SW480 (cell line): ENCODE measurements around the gene SLC35G1.

ENCODE experiments used
- DNase-seq: peaks from one replicate; pipeline ENCODE4 v3.0.0-alpha.2; 2016; ENCODE audit warnings: low spot score

The SLC35G1 gene, protein sequence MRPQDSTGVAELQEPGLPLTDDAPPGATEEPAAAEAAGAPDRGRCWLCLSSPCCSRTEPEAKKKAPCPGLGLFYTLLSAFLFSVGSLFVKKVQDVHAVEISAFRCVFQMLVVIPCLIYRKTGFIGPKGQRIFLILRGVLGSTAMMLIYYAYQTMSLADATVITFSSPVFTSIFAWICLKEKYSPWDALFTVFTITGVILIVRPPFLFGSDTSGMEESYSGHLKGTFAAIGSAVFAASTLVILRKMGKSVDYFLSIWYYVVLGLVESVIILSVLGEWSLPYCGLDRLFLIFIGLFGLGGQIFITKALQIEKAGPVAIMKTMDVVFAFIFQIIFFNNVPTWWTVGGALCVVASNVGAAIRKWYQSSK

DNA sequence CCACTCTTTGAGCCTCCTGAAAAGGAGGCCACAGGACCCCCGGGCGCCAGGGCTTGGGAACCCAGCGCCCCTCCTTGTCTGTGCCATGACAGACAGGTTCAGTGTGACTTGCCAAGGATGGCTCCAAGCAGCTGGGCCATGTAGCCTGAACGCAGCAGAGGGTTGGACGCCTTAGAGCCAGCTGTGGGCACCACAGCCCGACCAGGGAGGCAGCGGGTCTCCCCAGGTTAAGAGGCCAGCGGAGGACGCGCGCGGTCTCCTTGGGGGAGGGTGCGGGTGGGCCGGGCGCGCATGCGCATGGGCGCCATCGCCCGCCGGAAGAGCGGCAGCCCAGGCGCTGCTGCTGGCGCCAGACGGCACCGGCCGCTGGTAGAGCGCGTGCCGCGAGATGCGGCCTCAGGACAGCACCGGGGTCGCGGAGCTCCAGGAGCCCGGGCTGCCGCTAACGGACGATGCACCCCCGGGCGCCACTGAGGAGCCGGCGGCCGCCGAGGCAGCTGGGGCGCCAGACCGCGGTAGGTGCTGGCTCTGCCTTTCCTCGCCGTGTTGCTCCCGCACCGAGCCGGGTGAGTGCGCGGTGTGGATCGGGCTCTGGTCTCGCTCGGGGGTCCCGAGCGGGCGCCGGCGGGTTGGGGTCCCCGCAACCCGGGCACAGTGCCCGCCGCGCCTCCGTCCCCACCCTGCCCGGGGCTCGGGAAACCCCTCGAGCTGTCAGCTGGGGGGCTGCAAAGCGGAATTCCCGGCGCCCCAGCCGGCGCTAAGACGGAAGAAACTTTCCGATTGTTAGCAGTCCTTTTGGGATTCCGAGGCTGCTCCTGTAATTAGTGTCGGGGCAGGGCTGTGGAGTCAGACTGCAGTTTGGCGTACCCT, at the start of gene SLC35G1:
SLC35G1 (plus strand) TSS at position 333 of the 870 bp plus-strand sequence; CDS start at position 389, 56 bp downstream.
- DNase-seq = peak; percentile 59

DNA sequence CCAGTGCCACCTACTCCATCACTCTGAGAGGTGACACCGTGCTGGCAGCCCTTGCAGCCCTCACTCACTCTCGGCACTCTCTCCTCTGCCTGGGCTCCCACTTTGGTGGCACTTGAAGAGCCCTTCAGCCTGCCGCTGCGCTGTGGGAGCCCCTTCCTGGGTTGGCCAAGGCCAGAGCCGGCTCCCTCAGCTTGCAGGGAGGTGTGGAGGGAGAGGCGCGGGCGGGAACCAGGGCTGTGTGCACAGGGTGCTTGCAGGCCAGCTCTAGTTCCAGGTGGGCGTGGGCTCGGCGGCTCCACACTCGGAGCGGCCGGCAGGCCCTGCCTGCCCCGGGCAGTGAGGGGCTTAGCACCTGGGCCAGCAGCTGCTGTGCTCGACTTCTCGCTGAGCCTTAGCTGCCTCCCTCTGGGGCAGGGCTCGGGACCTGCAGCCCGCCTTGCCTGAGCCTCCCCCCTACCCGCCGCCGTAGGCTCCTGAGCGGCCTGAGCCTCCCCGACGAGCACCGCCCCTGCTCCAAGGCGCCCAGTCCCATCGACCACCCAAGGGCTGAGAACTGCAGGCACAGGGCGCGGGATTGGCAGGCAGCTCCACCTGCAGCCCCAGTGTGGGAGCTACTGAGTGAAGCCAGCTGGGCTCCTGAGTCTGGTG, 48.7 kb upstream of the SLC35G1 start:
- no peak for DNase-seq

DNA sequence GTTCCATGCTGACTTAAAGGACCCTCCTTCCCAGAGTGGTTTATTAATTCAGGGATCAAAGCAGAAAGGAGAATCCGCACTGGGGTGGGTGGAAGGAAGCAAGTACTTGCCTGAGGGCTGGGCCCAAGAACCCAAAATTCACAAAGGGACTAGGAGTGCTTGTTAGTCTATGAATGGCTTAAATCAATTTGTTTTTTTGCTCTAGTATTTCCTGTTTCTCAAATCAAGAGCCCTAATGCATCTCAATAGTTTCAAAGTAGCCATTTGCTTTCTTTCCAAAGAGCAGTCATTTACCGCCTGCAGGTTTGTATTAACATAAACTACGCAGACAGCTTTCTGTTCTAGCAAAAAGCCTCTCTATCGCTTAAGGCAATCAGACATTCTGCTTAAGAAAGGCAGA, 44.2 kb upstream of the SLC35G1 start:
- DNase-seq = no peak

DNA sequence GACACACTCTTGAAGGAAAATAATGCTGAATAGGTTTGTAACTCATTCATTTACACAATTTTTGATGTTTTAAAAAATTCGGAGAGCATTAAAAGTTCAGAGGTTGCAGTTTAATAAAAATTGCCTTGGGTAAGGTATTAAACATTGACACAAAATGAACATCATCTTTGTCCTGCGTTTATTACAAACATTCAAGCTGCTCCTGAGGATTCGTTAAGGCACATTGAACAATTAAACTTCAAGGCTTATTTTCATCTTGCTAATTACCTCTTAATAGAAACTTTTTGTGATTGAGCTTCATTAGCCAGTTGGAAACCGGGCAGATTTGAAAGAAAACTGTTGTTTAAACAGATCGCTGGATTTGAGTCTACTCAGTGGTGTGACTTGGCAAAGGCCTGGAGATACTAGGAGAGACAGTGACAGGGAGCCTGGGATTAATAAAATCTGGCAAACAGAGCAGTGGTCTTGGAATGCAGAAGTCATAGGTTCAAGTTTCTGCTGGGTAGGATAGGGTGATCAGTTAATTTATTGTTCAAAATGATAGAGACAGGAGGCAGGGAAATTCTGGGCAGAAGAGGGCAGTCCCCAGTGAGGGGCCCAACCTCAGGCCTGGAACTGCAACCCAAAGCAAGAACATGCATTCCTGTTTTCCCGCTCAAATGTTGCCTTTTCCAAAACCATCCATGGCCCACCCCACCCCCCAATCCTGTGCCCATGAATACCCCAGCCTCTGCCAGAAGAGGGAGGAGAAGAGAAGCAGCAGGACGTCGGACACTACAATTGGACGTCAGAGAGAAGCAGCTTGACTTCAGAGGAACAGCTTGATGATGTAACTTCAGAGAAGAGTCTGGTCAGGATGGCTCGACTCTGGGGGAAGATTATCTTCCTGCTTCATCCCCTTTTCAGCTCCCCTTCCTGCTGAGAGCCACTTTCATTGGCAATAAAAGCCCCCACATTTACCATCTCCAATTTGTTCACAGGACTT, 43.5 kb upstream of the SLC35G1 start:
- no peak for DNase-seq

DNA sequence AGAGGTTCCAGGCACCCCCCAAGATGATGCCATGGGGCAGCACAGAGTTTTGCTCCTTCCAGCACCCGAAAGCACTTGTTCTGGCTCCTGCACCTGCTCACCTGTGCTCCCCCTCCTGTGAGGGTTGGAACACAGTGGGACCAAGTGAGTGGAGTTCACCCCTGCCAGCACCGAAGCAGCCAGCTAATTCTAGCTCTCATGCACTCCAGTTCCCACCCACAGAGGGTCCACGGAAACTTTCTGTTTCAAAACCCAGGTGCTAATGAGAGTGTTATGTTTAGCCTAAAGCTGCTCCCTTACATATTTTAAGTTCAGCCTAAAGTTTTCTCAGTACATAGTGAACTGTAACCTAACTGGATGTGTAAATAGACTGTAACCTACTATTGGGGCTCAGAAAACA, 42.6 kb upstream of the SLC35G1 start:
- DNase-seq = no peak

DNA sequence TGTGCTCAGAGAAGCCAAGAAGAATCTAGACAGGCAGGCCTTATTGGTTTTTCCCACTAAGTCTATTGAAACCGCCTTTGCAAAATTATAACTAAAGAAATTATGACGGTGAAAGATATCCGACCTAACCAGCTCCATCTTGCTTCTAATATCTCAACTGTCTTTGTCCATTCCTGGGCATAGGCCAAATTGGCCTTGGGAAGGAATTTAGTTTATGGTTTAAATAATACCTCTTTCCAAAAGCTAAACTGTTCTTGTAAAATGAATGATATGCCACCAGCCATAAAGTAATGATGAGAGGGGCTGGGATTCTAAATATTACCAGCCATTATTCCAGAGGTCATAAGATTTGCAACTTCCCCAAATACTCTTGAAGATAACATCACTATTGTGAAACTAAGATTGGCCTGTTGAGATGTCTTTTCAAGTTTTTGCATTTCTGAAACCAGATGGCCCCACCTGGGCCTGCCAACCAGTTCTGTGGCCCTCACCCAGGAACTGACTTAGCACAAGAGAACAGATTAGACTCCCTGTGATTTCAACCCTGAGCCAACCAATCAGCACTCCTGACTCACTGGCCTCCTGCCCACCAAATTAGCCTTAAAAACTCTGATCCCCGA, 41.2 kb upstream of the SLC35G1 start:
- no peak for DNase-seq

DNA sequence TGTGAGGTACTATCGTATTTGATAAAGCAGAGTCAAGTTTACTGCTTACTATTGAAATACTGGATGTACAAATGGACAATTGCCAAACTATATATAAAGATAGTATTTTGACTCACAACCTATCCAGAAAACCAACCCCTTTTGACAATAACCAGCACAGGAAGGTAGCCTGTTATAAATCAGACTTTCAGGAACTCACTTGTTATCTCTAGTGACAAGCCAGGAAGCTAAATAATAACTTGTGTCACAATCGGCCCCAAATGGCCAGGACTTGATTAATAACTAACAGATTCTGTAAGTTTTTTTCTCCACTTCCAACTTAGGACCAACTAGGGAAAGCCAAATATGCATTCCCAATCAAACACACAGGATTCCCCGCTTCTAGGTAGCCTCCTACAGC, 38.8 kb upstream of the SLC35G1 start:
- no peak for DNase-seq

DNA sequence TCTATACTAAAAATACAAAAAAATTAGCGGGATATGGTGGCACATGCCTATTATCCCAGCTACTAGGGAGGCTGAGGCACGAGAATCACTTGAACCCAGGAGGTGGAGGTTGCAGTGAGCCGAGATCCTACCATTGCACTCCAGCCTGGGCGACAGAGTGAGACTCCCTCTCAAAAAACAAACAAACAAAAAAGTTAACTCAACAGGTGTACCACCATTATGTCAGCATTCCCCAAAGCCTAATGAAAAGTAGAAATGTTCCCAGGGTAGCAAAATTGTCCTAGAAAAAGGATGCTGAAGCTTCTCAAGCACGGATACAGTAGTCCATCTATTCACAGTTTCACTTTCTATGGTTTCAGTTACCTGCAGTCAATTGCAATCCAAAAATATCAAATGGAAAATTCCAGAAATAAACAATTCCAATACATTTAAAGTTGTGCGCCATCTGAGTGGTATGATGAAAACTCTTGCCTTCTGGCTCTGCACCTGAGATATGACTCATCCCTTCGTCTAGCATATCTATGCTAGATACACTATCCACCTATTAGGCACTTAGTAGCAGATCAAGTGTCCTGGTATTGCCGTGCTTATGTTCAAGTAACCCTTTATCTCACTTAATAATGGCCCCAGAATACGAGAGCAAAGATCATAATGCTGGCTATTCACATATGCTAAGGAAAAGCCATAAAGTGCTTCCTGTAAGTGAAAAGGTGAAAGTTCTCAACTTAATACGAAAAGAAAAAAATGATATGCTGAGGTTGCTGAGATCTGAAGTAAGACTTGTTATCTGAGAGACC, 37.2 kb upstream of the SLC35G1 start:
- no peak for DNase-seq

DNA sequence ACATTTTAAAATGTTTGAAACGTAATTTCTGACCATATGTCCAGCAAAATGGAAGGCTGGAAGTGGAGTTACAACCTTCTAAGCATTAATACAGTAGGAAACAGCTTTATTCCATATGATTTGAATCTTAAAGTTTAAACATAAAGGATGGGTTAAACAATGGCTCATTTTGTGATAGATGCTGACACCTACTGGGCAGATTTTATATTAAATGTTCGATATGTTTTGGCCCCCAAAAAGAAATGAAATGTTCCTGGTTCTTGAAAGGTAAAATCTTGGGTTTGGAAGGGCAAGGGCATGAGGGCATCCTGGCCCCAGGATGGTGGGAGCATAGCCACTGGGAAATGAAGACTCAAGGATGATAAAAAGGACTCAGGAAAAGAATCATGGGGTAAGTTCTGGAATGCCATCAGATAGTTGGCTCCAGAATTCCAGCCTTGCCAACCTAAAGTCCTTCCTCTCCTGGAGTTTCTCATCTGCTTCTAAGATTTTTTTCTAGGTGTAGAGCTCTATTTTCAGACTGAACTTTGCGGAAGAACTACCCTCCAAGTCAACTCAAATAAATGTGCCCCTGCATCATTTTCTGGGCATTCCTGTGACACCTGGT, 34.6 kb upstream of the SLC35G1 start:
- DNase-seq = peak; percentile 21

DNA sequence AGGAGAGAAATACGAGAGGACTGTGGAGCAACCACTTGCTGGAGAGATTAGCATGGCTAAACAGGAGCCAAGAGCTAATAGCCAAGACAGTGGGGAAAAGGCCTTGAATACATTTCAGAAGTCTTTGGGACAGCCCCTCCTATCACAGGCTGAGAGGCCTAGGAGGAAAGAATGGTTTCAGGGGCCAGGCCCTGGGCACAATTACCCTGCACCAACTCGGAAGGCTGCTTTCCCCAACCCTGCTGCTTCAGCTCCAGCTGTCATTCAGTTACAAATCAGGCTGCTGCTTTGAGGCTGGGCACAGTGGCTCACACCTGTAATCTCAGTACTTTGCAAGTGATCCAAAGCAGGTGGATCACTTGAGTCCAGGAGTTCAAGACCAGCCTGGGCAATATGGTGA, 32.0 kb upstream of the SLC35G1 start:
- DNase-seq = no peak

DNA sequence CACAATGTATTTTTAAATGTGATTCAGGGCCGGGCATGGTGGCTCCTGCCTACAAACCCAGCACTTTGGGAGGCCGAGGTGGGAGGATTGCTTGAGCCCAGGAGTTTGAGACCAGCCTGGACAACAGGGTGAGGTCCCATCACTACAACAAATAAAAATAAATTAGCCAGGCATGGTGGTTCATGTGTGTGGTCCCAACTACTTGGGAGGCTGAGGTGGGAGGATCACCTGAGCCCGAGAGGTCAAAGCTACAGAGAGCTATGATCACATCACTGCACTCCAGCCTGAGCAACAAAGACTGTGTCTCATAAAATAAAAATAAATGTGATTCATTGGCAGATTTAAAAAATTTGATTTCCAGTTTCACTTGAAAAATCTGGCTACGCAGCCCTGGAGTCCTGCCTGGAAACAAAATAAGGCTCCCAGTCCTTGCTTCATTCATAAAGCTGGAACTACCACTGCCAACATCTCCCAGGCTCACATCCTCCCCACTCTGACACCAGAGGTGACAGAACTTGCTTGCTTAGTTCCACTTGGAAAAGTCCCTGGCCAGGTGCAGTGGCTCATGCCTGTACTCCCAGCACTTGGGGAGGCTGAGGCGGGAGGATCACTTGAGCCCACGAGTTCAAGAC, 27.9 kb upstream of the SLC35G1 start:
- DNase-seq = no peak

DNA sequence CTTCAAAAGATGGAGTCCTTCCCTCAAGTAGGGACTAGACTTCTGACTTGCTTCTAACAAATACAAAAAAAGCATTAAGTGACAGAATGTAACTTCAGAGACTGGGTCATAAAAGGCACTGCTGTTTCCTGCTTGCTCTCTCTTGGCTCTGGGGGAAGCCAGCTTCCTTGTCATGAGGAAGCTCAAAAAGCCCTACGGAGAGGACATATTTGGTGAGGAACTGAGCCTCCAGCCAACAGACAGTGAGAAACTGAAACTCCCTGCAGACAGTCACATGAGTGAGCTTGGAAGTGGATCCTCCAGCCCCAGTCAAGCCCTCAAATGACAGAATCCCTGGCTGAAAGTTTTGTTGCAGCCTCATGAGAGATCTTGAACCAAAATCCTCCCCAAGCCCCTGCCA, 26.3 kb upstream of the SLC35G1 start:
- no peak for DNase-seq

DNA sequence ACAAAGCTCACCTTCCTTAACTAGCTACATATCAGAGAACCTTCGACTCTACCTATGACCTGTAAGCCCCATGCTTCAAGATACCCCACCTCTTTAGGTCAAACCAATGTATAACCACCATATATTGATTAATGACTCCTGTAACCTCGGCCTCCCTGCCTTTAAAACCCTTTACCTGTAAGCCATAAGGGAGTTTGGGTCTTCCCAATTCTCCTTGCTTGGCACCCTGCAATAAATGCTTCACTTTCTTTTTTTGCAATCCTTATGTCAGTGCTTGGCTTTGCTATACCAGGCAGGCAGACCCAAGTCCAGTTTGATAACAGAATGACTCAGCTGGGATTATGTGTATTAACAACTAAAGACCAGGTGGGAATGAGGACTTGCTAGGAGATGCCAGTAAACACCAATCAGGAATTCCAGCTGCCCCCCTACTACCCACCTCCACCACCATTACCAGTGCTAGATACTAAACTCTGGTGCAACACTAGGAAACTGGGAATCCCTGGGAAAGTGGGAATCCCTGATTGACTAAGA, 22.0 kb upstream of the SLC35G1 start:
- no peak for DNase-seq

DNA sequence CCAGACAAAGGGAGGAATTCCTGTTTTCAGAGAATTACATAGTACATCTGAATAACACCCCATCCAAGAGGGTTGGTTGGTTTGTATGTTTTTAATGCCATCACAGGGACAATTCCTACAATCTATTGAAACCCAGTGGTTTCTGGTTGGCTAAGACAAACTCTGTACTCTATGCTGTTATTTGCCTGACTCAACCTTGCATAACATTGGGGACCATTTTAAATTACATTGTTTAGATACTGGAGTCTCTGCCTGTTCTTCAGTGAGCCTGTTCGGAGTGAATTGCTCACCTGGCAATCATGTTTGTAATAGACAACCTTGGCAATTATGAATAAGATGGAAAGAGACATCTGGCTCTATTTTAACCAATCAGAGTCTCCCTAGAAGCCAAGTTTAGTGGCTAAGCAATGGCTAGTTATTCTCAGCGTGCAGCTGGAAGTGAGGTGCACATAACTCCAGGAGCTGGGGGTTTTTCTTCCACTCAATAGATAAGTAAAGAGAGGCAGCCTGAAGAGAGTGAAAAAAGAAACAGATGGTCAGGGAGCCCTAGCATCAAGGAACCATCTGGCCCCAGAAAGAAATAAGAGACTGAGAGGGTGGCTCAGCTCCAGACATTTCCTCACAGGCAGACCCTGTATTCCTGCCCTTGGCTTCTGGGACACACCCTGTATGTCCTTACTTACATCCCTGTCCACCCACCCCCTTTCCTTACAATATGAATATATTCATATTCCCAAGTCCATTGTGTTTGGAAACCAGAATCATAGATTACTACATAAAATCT, 21.2 kb upstream of the SLC35G1 start:
- DNase-seq = no peak

DNA sequence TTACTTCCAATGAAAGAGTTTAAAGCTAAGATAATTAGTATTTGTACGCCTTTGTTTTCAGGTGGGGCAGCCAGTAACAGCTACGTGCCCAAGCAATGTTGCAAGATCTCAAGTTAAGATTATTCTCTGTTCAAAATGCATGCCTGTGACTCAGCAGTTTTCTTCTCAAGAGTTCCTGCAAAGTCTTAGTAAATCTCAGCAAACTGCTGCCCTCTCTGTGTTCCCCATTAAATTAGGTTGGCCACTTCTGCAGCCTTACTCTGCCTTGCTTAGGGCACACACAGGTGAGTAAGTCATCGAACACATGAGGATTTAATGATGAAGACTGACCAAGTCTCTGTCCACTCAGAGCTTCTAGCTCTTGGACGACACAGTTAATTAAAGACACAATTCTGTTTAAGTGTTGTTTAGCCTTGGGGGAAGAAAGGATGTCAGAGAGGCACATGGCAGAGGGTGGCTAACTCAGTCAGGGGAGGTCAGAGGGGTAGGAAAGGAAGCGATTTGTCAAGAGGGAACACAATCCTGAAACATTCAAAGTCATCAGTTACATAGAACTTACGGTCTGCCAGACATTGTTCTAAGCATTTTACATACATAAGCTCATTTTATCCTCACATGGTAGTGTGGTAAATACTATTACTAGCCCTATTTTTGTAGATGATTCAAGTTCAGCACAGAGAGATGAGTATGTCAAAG, 20.2 kb upstream of the SLC35G1 start:
- DNase-seq = no peak

DNA sequence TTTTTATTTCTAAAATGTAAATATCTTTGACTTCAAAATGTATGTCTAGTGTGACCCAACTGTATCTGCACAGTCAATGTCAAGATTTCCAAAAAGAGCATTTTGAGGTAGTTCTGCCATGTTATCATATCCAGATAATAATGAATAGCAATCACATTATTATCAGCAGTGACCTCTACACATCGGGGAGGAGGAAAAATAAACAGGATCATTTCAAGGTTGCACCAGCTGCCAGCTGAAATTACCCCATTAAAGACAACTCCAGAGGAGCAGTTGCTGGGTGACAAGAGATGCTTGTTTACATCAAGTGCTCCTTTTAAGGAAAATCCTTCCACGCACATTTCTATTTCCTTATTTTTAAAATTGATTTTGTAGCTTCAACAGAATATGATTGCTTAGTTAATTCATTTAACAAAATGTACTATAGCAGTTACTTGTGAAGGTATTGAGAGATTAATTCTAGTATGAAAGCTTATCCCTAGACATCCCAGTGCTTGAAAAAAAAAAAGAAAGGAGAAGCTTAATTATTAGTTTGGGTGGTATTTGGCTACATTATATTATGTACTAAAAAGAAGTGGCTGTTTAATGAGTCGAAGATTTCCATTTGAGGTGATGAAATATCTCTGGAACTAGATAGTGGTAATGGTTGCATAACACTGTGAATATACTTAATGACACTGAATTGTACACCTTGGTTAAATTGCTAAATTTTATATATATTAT, 19.3 kb upstream of the SLC35G1 start:
- no peak for DNase-seq

DNA sequence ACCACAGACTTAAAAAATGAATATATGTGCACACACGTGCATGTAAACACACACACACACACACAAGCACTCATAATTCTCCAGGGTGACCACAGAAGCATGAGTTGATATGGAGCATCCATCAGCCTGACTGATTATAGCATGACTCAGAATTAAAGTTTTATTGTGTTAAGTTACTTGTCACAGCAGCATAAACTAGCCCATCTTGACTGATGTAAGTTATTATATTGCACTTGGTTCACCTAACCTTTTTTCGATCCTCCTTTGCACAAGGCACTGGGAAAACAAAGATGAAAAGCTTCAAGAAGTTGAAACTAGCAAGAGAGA, 18.8 kb upstream of the SLC35G1 start:
- DNase-seq = no peak
